BE2C (cell line): Measurements from ENCODE around the gene WDR31.

Experiments used
- DNase-seq: peaks from one replicate; pipeline ENCODE4 v3.0.0-alpha.2; 2020
- H3K27me3 ChIP-seq: fragments of 250-450 bp; sonication (Bioruptor Pico); 2 replicates; pipeline ENCODE4 v1.5.1; 2020; ENCODE audit warnings: mild to moderate bottlenecking
- H3K36me3 ChIP-seq: fragments of 250-450 bp; sonication (Bioruptor Pico); 2 replicates; pipeline ENCODE4 v1.5.1; 2020; ENCODE audit warnings: mild to moderate bottlenecking
- H3K4me1 ChIP-seq: fragments of 250-450 bp; sonication (Bioruptor Pico); 2 replicates; pipeline ENCODE4 v1.5.1; 2020
- H3K4me3 ChIP-seq: 2 replicates; pipeline ENCODE4 v1.5.1; 2011; ENCODE audit warnings: low read depth, low read length
- H3K9me3 ChIP-seq: fragments of 250-450 bp; sonication (Bioruptor Pico); 2 replicates; pipeline ENCODE4 v1.5.1; 2020
- CTCF ChIP-seq: IDR thresholded peaks from 2 replicates; pipeline ENCODE4 v1.5.1; 2012; ENCODE audit warnings: mild to moderate bottlenecking, low read depth, low read length

Gene WDR31

GRCh38 chr9:113373676-113374392 lies 33.8 kb upstream of the WDR31 start:
- Histone ChIP-seq H3K27me3 (no peaks in the 10 kb centered on the region), H3K36me3 (no peaks in the 10 kb centered on the region), H3K9me3 (no peaks in the 10 kb centered on the region), H3K4me3 (no peak overlapping the region), H3K4me1 (no peaks in the 10 kb centered on the region)
- no peak for TF ChIP-seq CTCF
- no peak for DNase-seq

DNA sequence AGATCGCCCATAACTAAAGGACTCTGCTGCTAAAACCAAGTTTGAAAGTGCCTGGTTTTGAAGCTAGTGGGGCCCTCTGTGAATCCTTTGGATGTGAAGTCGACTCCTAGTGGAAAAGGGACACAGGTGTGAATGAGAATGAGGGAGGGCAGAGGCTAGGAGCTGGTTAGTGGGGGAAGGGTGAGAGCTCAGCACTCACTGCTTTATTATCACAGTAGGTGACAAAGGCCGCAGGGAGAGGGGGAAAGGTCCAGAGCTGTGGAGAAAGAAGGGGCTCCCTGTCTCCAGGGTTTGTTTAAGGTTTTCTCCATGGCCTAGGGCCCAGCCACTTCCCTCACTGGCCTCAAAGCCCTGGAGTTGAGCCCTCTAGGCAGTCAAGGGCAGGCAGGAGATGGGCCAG lies 33.2 kb upstream of the WDR31 start:
- no peak for DNase-seq
- no peak for TF ChIP-seq CTCF
- Histone ChIP-seq H3K36me3 (no peaks in the 10 kb centered on the region), H3K9me3 (no peaks in the 10 kb centered on the region), H3K4me1 (no peaks in the 10 kb centered on the region), H3K4me3 (no peak overlapping the region), H3K27me3 (no peaks in the 10 kb centered on the region)

GRCh38 chr9:113372059-113372458 lies 32.0 kb upstream of the WDR31 start:
- TF ChIP-seq CTCF, result no peak

GRCh38 chr9:113370806-113371325 lies 30.8 kb upstream of the WDR31 start:
- Histone ChIP-seq H3K36me3 (no peaks in the 10 kb centered on the region), H3K4me1 (no peaks in the 10 kb centered on the region), H3K4me3 (no peak overlapping the region), H3K27me3 (no peaks in the 10 kb centered on the region), H3K9me3 (no peaks in the 10 kb centered on the region)
- DNase-seq, result no peak
- no peak for TF ChIP-seq CTCF

More at GRCh38 chr9:113372059-113372458, 32.0 kb upstream of the WDR31 start:
- no peak for DNase-seq
- no peaks in the 10 kb centered on the region for H3K9me3 ChIP-seq
- H3K4me1 ChIP-seq, result no peaks in the 10 kb centered on the region
- H3K36me3 ChIP-seq, result no peaks in the 10 kb centered on the region
- H3K27me3 ChIP-seq, result no peaks in the 10 kb centered on the region
- H3K4me3 ChIP-seq, result no peak overlapping the region

DNA sequence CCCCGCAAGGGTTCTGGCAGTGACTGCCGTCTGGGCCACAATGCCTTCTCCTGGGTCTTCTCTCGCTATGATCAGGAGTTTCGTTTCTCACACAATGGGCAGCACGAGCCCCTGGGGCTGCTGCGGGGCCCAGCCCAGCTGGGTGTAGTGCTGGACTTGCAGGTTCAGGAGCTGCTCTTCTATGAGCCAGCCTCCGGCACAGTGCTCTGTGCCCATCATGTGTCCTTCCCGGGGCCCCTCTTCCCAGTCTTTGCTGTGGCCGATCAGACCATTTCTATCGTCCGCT lies 29.7 kb upstream of the WDR31 start:
- Histone ChIP-seq H3K27me3 (no peaks in the 10 kb centered on the region), H3K4me3 (no peak overlapping the region), H3K9me3 (no peaks in the 10 kb centered on the region), H3K4me1 (peaks cover 4% of the 10 kb centered on the region), H3K36me3 (no peaks in the 10 kb centered on the region)
- TF ChIP-seq CTCF, result no peak
- DNase-seq, result no peak

DNA sequence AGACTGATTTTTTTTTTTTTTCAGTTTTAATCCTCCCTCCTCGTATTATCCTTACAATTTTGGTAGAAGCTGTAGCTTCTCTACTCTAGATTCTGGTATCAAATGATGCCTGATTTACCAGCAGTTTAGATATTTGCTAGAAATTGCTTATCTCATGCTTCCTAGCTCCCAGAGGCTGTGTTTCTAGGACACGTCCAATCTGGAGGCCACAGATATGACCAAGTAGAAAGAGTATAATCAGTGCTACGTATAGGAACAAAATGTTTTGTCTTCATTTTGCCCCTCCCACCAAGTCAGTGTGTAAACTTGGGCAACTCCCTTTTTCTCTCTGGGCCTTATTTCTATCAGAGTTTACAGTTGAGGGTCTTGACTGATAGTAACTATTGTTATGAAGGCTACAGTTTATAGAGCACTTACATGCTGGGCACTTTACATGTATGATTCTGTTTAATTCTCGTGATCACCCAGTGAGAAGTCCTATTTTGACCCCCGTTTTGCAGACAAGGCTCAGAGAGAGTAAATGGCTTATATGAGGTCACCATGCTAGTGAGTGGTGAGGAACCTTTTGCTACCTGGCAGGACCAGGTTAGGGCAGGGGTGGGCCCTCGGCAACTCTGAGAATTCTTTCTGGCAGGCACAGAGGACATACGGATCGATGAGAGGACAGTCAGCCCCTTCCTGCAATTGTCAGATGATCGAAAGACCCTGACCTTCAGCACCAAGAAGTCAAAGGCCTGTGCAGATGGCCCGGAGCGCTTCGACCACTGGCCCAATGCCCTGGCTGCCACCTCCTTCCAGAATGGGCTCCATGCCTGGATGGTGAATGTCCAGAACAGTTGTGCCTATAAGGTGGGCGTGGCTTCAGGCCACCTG lies 29.1 kb upstream of the WDR31 start:
- Histone ChIP-seq H3K27me3 (no peaks in the 10 kb centered on the region), H3K9me3 (no peaks in the 10 kb centered on the region), H3K4me1 (peaks cover 4% of the 10 kb centered on the region), H3K36me3 (no peaks in the 10 kb centered on the region), H3K4me3 (no peak overlapping the region)
- DNase-seq, result no peak
- TF ChIP-seq CTCF, result no peak
